ENCODE data around the gene FGD6. TPM values are rescaled to one million over a fixed set of nuclear protein-coding genes. Genes with fewer than 3 reads are reported as not detected.
A peak's percentile ranks its signal among the peaks of the same experiment; 100 is the strongest.

Gene FGD6
- total RNA-seq, 1 donor from 2014 or later: 42.1 TPM

- Mint-ChIP-seq H3K4me3 (ENCODE audit: unreplicated experiment) (no peak overlapping the region), H3K27ac (ENCODE audit: unreplicated experiment) (no peak overlapping the region), H3K9me3 (ENCODE audit: unreplicated experiment) (no peaks in the 10 kb centered on the region), H3K4me1 (ENCODE audit: low read depth, unreplicated experiment) (peaks cover 4% of the 10 kb centered on the region), H3K36me3 (ENCODE audit: unreplicated experiment) (no peaks in the 10 kb centered on the region), H3K27me3 (ENCODE audit: unreplicated experiment) (no peaks in the 10 kb centered on the region)
- no peak for TF ChIP-seq CTCF (IDR thresholded peaks at IDR 0.05; ENCODE audit: partially characterized antibody, unreplicated experiment)
- DNase-seq: no peak
These were observed 22.1 kb downstream of the FGD6 start for GRCh38 chr12:95195122-95195521.

- Mint-ChIP-seq H3K4me3 (ENCODE audit: unreplicated experiment) (no peak overlapping the region), H3K9me3 (ENCODE audit: unreplicated experiment) (no peaks in the 10 kb centered on the region), H3K36me3 (ENCODE audit: unreplicated experiment) (no peaks in the 10 kb centered on the region), H3K27me3 (ENCODE audit: unreplicated experiment) (no peaks in the 10 kb centered on the region), H3K4me1 (ENCODE audit: low read depth, unreplicated experiment) (peaks cover 14% of the 10 kb centered on the region), H3K27ac (ENCODE audit: unreplicated experiment) (no peak overlapping the region)
- no peak for TF ChIP-seq CTCF (IDR thresholded peaks at IDR 0.05; ENCODE audit: partially characterized antibody, unreplicated experiment)
- no peak for DNase-seq
These were observed 24.1 kb downstream of the FGD6 start for GRCh38 chr12:95193139-95193538.

- no peak overlapping the region for H3K27ac Mint-ChIP-seq (ENCODE audit: unreplicated experiment)
- no peak for TF ChIP-seq CTCF (IDR thresholded peaks at IDR 0.05; ENCODE audit: partially characterized antibody, unreplicated experiment)
- peaks cover 14% of the 10 kb centered on the region for H3K4me1 Mint-ChIP-seq (ENCODE audit: low read depth, unreplicated experiment)
- H3K36me3 Mint-ChIP-seq (ENCODE audit: unreplicated experiment): no peaks in the 10 kb centered on the region
- H3K9me3 Mint-ChIP-seq (ENCODE audit: unreplicated experiment): no peaks in the 10 kb centered on the region
- no peaks in the 10 kb centered on the region for H3K27me3 Mint-ChIP-seq (ENCODE audit: unreplicated experiment)
- no peak for DNase-seq
- H3K4me3 Mint-ChIP-seq (ENCODE audit: unreplicated experiment): no peak overlapping the region
These were observed 25.0 kb downstream of the FGD6 start for GRCh38 chr12:95192271-95192670.

- no peak overlapping the region for H3K4me3 Mint-ChIP-seq (ENCODE audit: unreplicated experiment)
- H3K36me3 Mint-ChIP-seq (ENCODE audit: unreplicated experiment): no peaks in the 10 kb centered on the region
- peak overlapping the region; percentile 38 for H3K27ac Mint-ChIP-seq (ENCODE audit: unreplicated experiment)
- peaks cover 14% of the 10 kb centered on the region for H3K4me1 Mint-ChIP-seq (ENCODE audit: low read depth, unreplicated experiment)
- no peak for DNase-seq
- H3K27me3 Mint-ChIP-seq (ENCODE audit: unreplicated experiment): no peaks in the 10 kb centered on the region
- H3K9me3 Mint-ChIP-seq (ENCODE audit: unreplicated experiment): no peaks in the 10 kb centered on the region
- TF ChIP-seq CTCF (IDR thresholded peaks at IDR 0.05; ENCODE audit: partially characterized antibody, unreplicated experiment): no peak
These were observed 26.1 kb downstream of the FGD6 start for GRCh38 chr12:95191060-95191696.

GRCh38 chr12:95187865-95188415 is 29.3 kb downstream of the FGD6 start:
- peaks cover 15% of the 10 kb centered on the region for H3K4me1 Mint-ChIP-seq (ENCODE audit: low read depth, unreplicated experiment)

More at GRCh38 chr12:95187865-95188415, 29.3 kb downstream of the FGD6 start:
- no peaks in the 10 kb centered on the region for H3K27me3 Mint-ChIP-seq (ENCODE audit: unreplicated experiment)
- H3K4me3 Mint-ChIP-seq (ENCODE audit: unreplicated experiment): peak overlapping the region; percentile 26
- H3K36me3 Mint-ChIP-seq (ENCODE audit: unreplicated experiment): no peaks in the 10 kb centered on the region
- no peak for DNase-seq
- TF ChIP-seq CTCF (IDR thresholded peaks at IDR 0.05; ENCODE audit: partially characterized antibody, unreplicated experiment): no peak
- peak overlapping the region; percentile 63 for H3K27ac Mint-ChIP-seq (ENCODE audit: unreplicated experiment)
- no peaks in the 10 kb centered on the region for H3K9me3 Mint-ChIP-seq (ENCODE audit: unreplicated experiment)

All from glutamatergic neuron (in vitro differentiated cells).